ENCODE measurements around the gene ARID3B.

ARID3B gene

DNA sequence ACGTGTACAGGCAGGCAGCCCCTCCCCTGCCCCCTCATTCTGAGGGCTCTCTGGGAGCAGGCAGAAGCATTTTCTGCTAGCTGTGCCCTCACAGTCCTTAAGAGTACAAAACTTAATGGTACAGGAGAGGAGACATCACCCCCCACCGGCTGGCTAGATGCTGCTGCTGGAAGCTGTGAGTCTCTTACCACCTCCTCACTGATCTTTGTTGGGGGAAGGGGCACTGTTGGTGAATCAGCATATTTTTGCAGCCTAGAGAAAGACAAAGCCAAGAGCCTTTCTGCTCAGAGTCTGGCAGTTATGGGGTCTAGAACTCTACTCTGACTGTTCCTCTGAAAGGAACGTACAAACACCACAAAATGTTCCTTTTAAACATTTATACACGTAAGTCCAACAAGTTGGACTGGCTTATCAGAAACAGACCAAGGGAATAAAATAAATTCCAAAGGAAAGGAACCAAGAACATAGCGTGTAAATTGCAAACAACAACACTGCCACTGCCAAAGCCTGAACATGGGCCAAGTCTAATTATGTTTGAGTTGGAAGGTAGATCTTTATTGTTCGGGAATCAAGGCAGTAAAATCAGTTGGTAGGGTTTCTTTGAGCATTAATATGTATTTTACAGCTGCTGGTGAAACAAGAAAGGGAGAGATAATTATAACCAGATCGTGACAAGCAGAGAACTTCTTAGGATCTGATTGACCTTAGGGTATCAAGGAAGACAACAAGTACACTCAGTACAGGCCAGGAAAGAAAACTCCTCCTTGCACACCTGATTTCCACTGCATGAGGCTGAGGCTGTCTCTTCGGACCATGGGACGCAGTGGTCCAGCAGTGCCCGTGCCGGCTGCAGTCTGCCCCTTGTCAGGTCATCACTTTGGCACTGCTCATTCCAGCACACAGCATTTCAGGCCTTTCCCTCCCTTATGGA lies 102.0 kb downstream of the ARID3B start:
- peak; percentile 58 for DNase-seq (ENCODE audit: low spot score)

GRCh38 chr15:74643665-74644204 lies 102.7 kb downstream of the ARID3B start:
- DNase-seq (ENCODE audit: low spot score) = no peak

DNA sequence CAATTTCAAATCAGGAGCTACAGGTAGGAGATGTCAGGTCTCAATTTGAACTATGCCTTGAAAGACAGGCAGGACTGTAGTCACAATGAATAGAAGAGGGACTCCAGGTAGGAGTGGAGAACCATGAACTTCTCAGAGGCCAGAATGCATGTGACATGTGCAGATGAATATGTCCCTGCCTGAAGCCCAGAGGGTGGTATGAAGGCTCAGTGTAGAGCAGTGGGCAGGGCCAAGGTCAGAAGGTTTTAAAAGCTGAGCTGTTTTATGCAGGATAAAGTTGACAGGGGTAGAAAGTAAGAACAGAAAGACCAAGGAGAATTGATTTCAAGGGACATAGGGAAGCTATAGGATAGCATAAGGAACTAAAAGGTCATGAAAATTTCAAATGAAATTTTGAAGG lies 105.5 kb downstream of the ARID3B start:
- DNase-seq (ENCODE audit: low spot score) = no peak
